ENCODE measurements around the gene L3MBTL4.

DNA sequence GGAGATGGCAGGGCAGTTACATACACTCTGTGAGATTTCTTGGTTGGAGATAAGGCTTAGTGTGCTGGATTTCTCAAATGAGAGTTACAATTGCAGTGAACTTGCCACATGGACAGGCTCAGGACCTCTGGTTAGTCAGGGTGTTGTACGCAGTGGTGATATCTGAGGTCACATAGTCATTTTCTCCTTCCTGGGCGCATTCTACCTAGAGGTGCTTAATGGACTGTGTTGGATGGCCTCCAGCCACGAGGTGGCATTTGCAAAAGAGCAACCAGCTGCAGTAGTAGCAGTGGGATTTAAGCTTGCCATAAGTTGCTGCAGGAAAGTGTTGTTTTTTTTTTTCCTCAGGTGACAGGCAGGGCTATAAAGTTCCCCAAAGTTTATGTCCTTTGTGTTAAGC lies 345.6 kb downstream of the L3MBTL4 start:
- TF ChIP-seq, protein P1, sequence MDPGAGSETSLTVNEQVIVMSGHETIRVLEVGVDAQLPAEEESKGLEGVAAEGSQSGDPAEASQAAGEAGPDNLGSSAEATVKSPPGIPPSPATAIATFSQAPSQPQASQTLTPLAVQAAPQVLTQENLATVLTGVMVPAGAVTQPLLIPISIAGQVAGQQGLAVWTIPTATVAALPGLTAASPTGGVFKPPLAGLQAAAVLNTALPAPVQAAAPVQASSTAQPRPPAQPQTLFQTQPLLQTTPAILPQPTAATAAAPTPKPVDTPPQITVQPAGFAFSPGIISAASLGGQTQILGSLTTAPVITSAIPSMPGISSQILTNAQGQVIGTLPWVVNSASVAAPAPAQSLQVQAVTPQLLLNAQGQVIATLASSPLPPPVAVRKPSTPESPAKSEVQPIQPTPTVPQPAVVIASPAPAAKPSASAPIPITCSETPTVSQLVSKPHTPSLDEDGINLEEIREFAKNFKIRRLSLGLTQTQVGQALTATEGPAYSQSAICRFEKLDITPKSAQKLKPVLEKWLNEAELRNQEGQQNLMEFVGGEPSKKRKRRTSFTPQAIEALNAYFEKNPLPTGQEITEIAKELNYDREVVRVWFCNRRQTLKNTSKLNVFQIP (CRISPR knock-in tag; IDR thresholded peaks at IDR 0.05; ENCODE audit: borderline replicate concordance, low read depth) = no peak
- TF ChIP-seq ZFP30 (CRISPR knock-in tag; IDR thresholded peaks at IDR 0.05) = no peak
- TF ChIP-seq OSR1 (CRISPR knock-in tag; IDR thresholded peaks at IDR 0.05) = no peak
- TF ChIP-seq, protein P2, sequence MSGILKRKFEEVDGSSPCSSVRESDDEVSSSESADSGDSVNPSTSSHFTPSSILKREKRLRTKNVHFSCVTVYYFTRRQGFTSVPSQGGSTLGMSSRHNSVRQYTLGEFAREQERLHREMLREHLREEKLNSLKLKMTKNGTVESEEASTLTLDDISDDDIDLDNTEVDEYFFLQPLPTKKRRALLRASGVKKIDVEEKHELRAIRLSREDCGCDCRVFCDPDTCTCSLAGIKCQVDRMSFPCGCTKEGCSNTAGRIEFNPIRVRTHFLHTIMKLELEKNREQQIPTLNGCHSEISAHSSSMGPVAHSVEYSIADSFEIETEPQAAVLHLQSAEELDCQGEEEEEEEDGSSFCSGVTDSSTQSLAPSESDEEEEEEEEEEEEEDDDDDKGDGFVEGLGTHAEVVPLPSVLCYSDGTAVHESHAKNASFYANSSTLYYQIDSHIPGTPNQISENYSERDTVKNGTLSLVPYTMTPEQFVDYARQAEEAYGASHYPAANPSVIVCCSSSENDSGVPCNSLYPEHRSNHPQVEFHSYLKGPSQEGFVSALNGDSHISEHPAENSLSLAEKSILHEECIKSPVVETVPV (CRISPR knock-in tag; IDR thresholded peaks at IDR 0.05) = no peak
- TF ChIP-seq, protein P3, sequence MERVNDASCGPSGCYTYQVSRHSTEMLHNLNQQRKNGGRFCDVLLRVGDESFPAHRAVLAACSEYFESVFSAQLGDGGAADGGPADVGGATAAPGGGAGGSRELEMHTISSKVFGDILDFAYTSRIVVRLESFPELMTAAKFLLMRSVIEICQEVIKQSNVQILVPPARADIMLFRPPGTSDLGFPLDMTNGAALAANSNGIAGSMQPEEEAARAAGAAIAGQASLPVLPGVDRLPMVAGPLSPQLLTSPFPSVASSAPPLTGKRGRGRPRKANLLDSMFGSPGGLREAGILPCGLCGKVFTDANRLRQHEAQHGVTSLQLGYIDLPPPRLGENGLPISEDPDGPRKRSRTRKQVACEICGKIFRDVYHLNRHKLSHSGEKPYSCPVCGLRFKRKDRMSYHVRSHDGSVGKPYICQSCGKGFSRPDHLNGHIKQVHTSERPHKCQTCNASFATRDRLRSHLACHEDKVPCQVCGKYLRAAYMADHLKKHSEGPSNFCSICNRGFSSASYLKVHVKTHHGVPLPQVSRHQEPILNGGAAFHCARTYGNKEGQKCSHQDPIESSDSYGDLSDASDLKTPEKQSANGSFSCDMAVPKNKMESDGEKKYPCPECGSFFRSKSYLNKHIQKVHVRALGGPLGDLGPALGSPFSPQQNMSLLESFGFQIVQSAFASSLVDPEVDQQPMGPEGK (CRISPR knock-in tag; IDR thresholded peaks at IDR 0.05; ENCODE audit: borderline replicate concordance) = no peak
- TF ChIP-seq ZNF565 (CRISPR knock-in tag; conservative IDR thresholded peaks at IDR 0.05; ENCODE audit: low read depth) = no peak
- TF ChIP-seq RARB (CRISPR knock-in tag; IDR thresholded peaks at IDR 0.05) = no peak
- no peak for TF ChIP-seq CSDC2 (CRISPR knock-in tag; IDR thresholded peaks at IDR 0.05)
- TF ChIP-seq ARNTL (CRISPR knock-in tag; IDR thresholded peaks at IDR 0.05; ENCODE audit: borderline replicate concordance, low read depth) = no peak
- no peak for TF ChIP-seq ESRRG (CRISPR knock-in tag; IDR thresholded peaks at IDR 0.05)
